UCSD-AML1 (cell line): Measurements from ENCODE around the gene HHIPL1.
"Not testable (repeated sequence)": the region's sequence is repeated elsewhere in the genome, so short reads cannot be mapped to it uniquely, and the experiment has no call there.

Source experiments
- DNase-seq: peaks from one replicate; lab custom pipeline; 2025; ENCODE audit not compliant: unreplicated experiment; lab: John Stamatoyannopoulos, UW

HHIPL1 gene

DNA sequence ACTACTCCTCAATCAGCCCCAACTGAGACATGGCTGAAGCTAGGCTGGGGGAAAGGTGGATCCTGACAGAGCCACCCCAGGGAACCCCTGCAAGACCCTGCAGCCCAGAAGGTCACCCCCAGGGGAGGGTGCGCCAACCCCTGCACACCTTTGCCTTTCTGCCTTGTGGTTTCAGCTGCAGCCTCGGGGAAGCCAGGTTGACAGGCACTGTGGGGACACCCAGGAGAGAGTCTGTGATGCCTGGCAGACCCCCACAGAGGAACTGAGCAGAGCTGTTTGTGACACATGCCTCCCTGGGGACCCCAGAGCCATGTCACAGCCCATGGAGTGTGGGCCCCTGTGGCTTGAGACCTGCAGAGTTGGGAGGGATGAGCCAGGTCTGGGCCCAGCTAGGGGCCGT, 11.8 kb upstream of the HHIPL1 start:
- no peak for DNase-seq

DNA sequence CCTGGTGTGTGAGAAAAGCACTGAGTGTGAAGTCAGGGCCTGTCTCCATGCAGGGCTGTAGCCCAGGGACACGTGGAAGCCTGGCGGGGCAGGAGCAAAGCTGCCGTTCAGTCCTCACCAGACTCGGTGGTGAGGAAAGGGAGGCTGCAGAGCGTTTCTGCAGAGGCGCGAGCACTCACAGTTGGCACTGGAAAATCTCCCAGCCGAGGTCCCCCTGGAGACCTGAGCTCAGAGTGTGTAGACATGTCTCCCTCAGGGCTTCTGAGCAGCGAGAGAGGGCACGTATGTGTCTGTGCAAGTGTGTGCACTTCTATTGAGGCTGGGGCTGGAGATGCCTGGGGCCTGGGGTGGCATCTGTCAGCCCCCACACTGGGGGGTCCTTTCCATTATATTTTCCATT, 11.0 kb upstream of the HHIPL1 start:
- no peak for DNase-seq

GRCh38 chr14:99634443-99634842, 10.5 kb upstream of the HHIPL1 start:
- no peak for DNase-seq

DNA sequence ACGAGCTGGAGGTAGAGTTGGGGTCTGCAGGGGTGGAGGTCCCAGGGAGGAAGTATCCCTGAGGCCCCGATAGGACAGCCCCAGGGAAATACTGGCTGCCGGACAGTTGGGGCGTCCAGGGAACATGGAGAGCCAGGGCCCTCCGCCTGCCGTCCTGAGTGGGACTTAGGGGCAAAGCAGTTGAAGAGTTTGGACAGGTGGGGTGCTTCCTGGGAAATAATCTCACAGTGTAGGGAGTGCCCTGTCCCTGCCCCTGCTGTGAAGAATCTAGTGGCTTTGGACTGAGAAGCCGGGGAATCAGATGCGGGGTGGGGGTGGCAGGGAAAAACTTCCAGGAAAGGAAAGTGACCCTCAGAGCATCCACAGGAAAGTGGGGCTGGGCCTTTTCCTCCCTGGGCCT, 9.8 kb upstream of the HHIPL1 start:
- no peak for DNase-seq

- no peak for DNase-seq
These were observed 8.4 kb upstream of the HHIPL1 start for GRCh38 chr14:99636487-99636886.

- DNase-seq: no peak
These were observed 7.3 kb upstream of the HHIPL1 start for GRCh38 chr14:99637624-99638023.

DNA sequence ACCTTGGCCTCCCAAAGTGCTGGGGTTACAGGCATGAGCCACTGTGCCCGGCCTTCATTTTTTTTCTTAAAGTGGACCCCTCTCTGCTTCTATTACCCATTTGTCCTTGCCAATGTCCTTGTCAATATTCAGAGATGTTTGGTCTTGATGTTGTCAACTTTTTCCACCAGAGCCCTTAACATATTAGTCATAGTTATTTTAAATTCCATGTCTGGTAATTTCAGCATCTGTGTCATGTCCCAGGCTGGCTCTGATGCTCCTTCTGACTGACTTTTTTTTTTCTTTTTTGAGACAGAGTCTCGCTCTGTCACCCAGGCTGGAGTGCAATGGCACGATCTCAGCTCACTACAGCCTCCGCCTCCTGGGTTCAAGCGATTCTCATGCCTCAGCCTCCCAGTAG, 2.2 kb upstream of the HHIPL1 start:
- not testable (repeated sequence) for DNase-seq

GRCh38 chr14:99643343-99643742, 1.6 kb upstream of the HHIPL1 start:
- no peak for DNase-seq

DNA sequence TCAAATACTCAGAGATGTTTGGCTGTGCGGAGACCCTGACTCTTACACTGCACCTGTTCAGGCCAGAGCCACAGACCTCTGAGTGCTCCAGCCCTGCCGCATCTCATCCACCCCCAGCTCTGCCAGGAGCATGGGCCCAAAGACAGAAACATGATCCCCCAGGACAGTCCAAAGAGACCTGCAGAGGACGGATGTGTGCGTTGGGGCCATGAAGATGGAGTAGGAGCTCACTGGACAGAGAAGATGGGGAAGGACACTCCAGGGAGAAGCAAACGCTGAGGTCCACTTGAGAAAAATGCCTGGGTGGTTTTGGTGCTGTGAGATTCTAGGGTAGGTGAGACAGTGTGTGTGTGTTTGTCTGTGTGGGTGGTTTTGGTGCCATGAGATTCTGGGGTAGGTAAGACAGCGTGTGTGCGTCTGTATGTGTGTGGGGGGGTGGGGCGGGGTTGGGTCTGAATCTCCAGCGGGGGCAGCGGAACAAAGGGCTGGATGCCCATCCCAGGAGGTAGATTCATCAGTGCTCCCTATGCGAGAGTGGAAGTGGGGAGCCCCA, 818 bp upstream of the HHIPL1 start:
- no peak for DNase-seq

- DNase-seq: no peak
These were observed 896 bp downstream of the HHIPL1 start for GRCh38 chr14:99645545-99646505.

- DNase-seq: no peak
These were observed 2.5 kb downstream of the HHIPL1 start for GRCh38 chr14:99647411-99647810.

GRCh38 chr14:99648027-99648784, 3.3 kb downstream of the HHIPL1 start:
- DNase-seq: no peak

- DNase-seq: no peak
These were observed 4.3 kb downstream of the HHIPL1 start for GRCh38 chr14:99649219-99649618.

DNA sequence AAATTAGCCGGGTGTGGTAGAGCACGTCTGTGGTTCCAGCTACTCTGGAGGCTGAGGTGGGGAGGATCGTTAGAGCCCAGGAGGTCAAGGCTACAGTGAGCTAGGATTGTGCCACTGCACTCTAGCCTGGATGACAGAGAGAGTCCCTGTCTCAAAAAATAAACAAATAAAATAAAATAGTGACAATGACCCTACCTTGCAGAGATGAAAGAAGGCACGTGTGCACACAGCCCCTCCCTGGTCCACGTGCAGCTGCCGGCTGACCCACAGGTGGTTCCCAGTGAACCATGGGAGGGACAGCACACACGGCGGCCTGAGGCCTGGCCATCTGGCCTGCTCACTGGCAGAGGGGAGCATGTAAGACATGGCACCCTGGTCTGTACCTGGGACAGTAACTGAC, 4.7 kb downstream of the HHIPL1 start:
- DNase-seq: no peak

GRCh38 chr14:99650189-99650588, 5.3 kb downstream of the HHIPL1 start:
- no peak for DNase-seq

DNA sequence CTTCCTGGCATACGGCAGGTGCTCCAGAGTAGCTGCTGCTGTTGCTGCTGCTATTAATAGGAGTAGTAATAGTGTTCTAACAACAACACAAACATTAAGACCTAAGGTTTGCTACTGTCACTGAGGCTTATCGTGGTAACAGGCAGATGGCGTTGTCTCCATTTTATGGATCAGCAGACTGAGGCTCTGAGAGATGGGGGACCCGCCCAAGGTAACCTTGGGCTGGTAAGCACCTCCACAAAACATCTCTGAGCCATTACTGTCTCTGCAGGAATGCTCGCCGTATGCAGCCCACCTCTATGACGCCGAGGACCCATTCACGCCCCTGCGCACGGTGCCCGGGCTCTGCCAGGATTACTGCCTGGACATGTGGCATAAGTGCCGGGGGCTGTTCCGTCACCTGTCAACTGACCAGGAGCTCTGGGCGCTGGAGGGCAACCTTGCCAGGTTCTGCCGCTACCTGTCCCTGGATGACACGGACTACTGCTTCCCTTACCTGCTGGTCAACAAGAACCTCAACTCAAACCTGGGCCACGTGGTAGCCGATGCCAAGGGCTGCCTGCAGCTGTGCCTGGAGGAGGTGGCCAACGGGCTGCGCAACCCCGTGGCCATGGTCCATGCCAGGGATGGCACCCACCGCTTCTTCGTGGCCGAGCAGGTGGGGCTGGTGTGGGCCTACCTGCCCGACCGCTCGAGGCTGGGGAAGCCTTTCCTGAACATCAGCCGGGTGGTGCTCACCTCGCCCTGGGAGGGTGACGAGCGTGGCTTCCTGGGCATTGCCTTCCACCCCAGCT, 7.2 kb downstream of the HHIPL1 start:
- no peak for DNase-seq

DNA sequence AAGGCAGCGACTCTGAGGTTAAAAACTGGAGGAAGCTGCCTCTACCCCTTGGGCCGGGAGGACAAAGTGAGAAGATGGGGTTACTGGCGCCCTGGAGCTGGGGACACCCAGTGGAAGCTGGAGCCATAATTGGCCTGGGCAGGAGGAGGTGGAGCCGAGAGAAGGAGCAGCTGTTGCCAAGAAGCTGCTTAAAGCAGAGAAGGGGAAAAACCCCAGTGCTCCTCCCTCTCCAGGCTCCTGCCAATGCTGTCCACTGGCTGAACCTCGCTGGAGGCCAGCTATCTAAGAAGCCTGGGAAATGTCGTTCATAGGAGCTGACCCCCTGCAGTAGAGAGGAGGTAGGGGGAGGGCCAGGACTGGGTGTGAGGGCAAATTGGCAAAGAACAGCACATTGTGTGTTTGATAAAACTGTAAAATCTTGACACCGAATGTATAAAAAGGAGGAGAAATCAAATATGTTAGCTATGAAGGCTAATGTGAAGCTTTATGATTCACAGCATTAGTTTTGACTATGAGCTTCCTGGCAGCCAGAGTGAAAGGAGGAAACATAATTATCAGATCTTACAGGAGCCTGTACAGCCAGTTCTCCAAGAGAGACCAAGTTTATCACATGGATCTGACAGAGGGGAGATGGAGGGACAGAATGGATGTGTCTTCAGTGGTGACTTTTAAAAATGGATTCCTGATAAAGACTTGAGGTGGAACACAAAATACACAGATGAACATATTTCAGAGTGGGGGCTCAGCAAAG, 9.5 kb downstream of the HHIPL1 start:
- no peak for DNase-seq

GRCh38 chr14:99655521-99655920, 10.6 kb downstream of the HHIPL1 start:
- DNase-seq: no peak

DNA sequence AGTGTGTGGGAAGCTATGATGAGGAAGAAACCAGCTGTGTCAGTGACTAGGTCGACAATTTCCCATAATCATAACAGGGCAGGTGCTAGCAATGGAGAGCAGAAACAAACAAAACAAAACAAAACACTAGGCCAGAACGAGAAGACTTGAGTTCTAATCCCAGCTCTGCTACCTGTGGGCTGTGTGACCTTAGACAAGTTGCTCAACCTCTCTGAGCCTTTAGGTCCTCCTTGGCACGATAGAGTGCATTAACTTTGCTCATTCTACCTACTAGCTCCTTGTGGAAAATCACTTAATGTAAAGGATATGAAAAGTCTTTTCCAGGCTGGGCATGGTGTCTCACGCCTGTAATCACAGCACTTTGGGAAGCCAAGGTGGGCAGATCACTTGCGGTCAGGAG, 11.2 kb downstream of the HHIPL1 start:
- no peak for DNase-seq

- DNase-seq: no peak
These were observed 12.8 kb downstream of the HHIPL1 start for GRCh38 chr14:99657645-99658155.
